Measurements from ENCODE around the gene OR14A2. TPM values are rescaled to one million over a fixed set of nuclear protein-coding genes. Genes with fewer than 3 reads are reported as not detected.

The OR14A2 gene
- polyA plus RNA-seq, 1 donor from 2014 or later = not detected

Other genes with a start within 250 kb of the OR14A2 start
- gene OR2C3, start 211.7 kb downstream of the OR14A2 start, polyA plus RNA-seq = not detected in 2 replicates
- not detected in 2 replicates for gene GCSAML, start 199.0 kb downstream of the OR14A2 start, polyA plus RNA-seq
- gene OR2G2, start 159.8 kb downstream of the OR14A2 start, polyA plus RNA-seq = not detected in 2 replicates
- gene OR2G3, start 142.6 kb downstream of the OR14A2 start, polyA plus RNA-seq = not detected in 2 replicates
- not detected in 2 replicates for gene OR13G1, start 68.4 kb downstream of the OR14A2 start, polyA plus RNA-seq
- gene OR6F1, start 31.5 kb downstream of the OR14A2 start, polyA plus RNA-seq = not detected in 2 replicates
- gene OR14K1, start 9.5 kb downstream of the OR14A2 start, polyA plus RNA-seq = not detected in 2 replicates
- not detected in 2 replicates for gene OR1C1, start 12.4 kb upstream of the OR14A2 start, polyA plus RNA-seq
- not detected in 2 replicates for gene OR14A16, start 76.0 kb upstream of the OR14A2 start, polyA plus RNA-seq
- not detected in 2 replicates for gene OR11L1, start 93.8 kb upstream of the OR14A2 start, polyA plus RNA-seq
- gene TRIM58, start 109.0 kb upstream of the OR14A2 start, polyA plus RNA-seq = 0.12 and 0.26 TPM in 2 replicates
- gene OR2W3, start 147.4 kb upstream of the OR14A2 start, polyA plus RNA-seq = 1.1 TPM in 1 of 2 replicates, not detected in the other
- not detected in 2 replicates for gene OR2T8, start 172.1 kb upstream of the OR14A2 start, polyA plus RNA-seq
- gene OR2AJ1, start 176.7 kb upstream of the OR14A2 start, polyA plus RNA-seq = not detected in 2 replicates
- gene OR2L8, start 200.7 kb upstream of the OR14A2 start, polyA plus RNA-seq = not detected in 2 replicates
- not detected in 2 replicates for gene OR2AK2, start 217.1 kb upstream of the OR14A2 start, polyA plus RNA-seq

Measured in neural cell (in vitro differentiated cells).